GM21515 (cell line): Measurements from ENCODE around the gene NDUFA11.

Source experiments
- ATAC-seq: cut with Tn5 transposase; IDR thresholded peaks from one replicate; pipeline ENCODE4 v1.9.1; 2021; ENCODE audit not compliant: unreplicated experiment

The NDUFA11 gene

GRCh38 chr19:5932609-5933262 lies 29.1 kb upstream of the NDUFA11 start:
- ATAC-seq = no peak

GRCh38 chr19:5932146-5932545 lies 28.6 kb upstream of the NDUFA11 start:
- ATAC-seq = no peak

DNA sequence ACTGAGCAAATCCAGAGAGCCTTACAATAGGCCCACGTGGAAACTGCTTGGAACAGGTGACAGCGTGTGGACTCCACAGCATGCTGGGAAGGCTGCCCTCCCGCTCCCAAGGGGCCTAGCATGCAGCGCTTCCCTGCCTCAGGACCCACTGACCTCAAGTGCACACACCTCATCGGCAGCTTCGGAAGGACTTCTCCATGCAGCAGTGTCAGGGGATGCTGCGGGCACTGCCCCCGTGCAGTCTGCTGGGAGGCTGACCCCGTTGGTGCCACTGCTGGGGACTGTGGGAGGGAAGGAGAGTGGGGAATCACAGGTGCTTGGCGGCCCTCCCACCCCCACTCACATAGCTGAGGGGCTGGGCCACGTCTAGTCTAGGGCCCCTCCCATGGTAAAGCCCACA lies 27.7 kb upstream of the NDUFA11 start:
- no peak for ATAC-seq

GRCh38 chr19:5929625-5930024 lies 26.0 kb upstream of the NDUFA11 start:
- ATAC-seq = no peak

GRCh38 chr19:5929179-5929578 lies 25.6 kb upstream of the NDUFA11 start:
- no peak for ATAC-seq

GRCh38 chr19:5927441-5927821 lies 23.8 kb upstream of the NDUFA11 start:
- no peak for ATAC-seq

DNA sequence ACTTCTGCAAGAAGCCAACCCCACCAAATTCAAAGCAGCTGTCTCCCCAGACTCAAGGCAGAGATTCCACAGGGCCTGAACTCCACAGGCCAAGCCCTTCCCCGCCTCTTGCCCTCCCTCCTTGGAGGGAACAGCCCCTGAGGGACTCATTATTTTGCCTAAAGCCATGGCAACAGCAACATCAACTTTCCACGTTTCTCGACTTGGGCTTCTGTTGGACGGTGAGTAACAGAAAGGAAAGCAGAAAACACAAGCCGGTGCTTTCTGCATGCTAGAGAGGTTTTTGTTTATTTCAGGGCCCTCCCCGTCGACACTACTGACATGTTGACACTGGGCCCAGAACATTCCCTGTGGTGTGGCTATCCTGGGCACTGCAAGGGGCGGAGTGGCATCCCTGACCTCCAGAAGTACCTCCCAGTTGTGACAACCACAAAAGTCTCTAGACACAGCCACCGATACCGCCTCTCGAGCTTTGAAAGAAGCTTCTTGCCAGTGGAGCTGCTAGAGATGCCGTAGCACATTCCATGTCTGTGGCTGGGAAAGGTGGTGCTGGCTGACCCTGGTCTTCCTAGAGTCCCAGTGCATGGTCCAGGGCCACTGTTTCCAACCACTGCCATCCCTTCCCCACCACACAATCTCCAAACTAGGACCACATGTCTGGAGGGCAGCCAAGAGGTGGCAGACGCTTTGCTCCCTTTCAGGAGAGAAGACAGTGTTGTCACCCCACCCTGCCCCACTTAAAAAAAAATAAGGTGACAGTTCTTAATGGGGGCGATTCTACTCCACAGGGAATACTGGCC lies 23.3 kb upstream of the NDUFA11 start:
- ATAC-seq = no peak

DNA sequence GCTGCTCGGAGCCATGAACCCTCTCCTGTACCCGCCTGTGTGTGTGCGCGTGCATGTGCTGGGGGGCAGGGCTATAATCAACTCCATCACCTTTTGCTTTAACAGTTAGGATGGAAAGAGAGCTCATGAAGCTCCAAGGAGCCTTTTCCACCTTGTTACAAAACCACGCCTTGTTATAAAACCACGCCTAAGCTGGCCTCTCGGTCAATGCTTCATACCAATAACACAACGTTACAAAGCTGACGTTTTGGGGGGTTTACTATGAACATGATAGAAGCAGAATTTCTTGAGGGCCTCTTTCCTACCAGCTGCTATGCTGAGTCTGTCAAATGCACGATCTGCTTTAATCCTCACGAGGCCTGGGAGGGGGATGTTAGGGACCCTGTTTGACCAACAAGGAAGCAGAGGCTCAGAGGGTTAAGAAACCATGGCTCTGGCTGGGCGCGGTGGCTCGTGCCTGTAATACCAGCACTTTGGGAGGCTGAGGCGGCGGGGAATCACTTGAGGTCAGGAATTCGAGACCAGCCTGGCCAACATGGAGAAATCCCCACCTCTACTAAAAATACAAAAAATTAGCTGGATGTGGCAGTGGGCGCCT lies 22.3 kb upstream of the NDUFA11 start:
- no peak for ATAC-seq

DNA sequence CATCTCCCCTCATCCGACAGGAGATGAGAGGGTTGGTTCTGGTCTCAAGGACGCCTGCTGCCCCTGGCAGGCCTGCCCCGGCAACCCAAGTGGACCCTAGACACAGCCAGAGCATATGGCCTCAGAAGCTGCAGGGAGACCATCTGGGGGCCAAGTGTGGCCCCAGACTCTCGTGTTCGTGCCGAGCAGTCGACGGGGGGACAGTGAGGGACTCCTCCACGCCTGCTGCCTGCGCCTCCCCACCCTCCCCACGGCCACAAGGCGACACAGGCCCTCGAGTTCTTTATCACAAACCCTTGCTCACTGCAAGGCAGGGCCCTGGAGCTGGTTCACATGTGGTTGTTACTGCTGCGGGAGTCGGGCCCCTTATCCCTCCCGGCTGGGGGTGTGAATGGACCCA lies 19.8 kb upstream of the NDUFA11 start:
- ATAC-seq = no peak

DNA sequence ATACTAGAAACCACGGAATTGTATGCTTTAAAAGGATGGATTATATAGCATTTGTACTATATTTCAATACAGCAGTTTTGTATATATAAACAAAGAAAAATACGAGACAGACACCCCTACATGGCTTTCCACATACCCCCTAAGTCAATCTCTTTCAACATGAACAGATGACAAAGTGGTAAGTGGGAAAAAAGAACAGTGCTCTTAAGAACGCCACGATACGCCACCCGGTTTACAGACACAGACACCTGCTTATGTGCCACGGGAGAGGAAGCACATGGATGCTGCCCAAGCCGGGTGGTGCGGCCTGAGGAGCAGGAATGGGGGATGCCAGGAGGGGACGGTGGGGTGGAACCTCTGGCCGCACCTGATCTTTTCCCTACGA lies 18.6 kb upstream of the NDUFA11 start:
- ATAC-seq = no peak

DNA sequence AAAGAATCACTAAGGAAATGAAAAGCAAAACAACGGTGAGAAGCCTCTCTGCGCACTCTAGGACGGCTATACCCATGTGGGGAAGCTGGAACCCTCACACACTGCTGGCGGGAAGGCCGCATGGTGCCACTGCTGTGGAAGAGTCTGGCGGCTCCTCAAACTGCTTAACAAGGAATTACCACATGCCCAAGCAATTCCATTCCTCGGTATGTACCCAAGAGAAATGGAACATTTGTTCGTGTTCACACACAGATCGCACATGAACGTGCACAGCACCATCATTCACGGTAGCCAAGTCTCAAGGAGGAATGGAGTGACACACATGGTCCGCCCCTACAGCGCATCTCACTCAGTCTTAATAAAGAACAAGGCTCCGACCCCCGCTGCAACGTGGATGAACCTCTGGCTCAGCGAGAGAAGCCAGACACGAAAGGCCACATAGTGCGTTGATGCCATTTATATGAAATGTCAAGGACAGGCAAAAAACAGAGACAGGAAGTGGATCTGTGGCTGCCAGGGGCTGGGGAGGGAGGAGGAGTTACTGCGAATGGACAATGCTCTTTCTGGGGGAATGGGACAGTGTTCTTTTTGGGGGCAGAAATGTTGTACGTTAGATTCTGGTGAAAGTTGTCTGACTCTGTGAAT lies 18.0 kb upstream of the NDUFA11 start:
- no peak for ATAC-seq

GRCh38 chr19:5918463-5919079 lies 15.0 kb upstream of the NDUFA11 start:
- ATAC-seq = no peak

- ATAC-seq = no peak
Measured at GRCh38 chr19:5917431-5918107, 14.0 kb upstream of the NDUFA11 start.

DNA sequence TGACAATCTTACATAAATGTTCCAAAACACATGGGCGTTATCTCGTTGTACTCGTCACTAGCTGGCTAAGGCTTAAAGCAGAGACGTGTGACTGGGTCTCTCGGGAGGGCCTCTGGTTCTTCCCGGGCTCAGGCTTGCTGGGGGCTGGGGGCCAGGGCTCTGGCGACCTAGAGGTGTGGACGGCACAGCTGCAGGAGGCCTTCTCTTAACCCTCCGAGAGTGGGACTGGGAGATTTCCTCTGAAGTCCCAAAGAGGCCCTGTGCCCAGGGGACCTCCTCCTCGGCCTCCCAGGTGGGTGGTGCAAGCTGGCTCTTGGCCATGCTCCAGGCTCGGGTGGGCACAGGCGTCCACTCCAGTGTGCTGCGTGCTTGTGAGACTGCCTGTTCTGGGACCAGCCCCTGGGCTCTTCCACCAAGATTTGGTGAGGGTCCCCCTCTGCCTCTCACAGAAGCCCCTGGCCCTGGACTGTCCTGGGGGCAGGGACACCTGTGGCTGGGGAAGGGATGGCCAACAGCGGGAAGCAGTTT lies 12.7 kb upstream of the NDUFA11 start:
- no peak for ATAC-seq

DNA sequence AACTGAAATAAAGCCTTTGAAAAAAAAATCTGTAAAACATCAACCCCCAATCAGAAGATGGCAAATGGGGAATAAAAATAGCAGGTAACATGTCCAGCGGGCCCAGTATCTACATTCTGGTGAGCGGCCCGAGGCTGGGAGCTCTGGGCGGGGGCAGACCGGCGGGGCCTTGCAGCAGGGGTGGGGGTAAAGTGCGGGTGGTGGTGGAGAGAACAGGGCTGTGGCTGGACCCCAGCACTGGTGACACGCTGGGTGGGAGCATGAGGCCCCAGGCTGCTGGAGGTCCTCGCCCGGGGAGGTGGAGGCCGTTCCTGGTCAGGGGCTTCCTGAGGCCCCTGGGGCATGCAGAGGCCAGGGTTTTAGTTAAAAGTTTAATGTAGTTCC lies 12.2 kb upstream of the NDUFA11 start:
- ATAC-seq = no peak

DNA sequence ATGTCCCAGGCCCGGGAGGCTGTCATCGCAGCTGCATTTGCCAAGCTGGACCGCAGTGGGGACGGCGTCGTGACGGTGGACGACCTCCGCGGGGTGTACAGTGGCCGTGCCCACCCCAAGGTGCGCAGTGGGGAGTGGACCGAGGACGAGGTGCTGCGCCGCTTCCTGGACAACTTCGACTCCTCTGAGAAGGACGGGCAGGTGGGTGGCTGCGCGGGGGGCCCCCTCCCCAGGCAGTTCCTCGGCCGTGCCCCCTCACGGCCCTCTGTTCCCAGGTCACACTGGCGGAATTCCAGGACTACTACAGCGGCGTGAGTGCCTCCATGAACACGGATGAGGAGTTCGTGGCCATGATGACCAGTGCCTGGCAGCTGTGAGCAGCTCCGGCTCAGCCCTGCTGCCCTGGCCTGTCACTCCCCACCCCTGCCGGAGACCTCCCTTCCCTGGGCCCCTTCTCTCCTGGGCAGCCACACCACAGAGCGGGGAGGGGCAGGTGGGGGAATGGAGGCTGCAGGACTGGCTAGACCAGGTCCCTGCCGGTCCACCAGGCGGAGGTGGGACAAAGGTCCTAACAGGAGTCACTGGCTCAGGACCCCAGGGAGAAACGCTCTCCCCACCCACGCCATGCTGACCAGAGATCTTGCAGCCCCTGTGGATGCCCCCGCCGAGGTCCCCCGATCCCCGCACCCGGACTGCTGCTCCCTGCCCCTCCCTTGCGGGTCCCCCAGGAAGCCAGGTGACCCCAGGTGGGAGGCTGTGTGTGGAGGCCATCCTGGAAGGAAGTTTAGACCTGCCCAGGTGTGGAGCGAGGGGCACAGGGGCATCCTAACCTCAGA lies 11.6 kb upstream of the NDUFA11 start:
- no peak for ATAC-seq

- no peak for ATAC-seq
Measured at GRCh38 chr19:5914358-5914774, 10.8 kb upstream of the NDUFA11 start.

DNA sequence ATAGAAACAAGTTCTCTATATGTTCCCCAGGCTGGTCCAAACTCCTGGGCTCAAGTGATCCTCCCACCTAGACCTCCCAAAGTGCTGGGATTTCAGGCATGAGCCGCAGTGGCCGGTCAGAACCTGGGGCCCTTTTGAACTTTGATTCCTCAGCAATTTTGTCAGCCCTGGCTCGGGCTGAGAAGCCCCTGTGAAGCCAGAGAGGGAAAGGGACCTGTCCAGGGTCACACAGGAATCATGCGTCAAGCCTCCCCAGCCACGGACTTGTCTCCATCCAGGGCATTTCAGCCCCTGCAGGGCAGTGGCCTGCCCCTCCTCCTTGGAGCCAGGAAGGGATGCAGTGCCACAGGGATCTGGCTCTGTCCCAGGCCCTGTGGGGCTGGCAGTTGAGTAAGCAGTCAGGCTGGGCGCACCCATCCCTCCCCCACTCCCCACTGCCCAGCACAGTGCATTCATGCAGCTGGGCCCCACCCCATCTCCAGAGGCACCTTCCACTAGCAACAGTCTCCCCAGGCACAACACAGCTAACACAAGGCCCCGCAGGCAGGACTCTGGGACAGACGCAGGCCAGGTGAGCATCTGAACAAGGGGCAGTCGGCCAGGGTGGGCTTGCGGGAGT lies 10.3 kb upstream of the NDUFA11 start, which contains the start of gene CAPS:
TSS of gene CAPS (plus strand) at position 516 of the 619 bp plus-strand sequence. CDS start 153 bp downstream, outside the sequence.
- no peak for ATAC-seq

DNA sequence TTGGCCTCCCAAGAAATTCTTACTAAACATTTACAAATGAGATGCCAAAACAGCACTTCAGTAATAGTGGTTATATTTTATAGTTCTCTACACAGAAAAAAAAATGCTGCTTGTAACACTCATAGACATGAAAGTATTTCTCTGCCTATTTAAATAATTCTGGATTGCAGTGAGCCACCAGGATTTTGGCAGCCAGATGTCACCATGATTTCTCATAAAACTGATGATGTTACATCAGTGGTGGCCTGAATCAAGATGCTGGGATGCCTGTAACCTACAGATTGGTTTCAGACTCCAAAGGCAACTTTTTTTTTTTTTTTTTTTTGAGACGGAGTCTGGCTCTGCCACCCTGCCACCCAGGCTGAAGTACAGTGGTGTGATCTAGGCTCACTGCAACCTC lies 7.8 kb upstream of the NDUFA11 start:
- no peak for ATAC-seq
